ENCODE results near the gene LCMT1. TPM values are rescaled to one million over a fixed set of nuclear protein-coding genes. Genes with fewer than 3 reads are reported as not detected.

Gene LCMT1
- total and polyA plus RNA-seq, 2 experiments from 2014 or later = 45.8 to 79.5 TPM

- Histone ChIP-seq H3K4me3 (no peak overlapping the region), H3K4me1 (ENCODE audit: low read depth) (no peaks in the 10 kb centered on the region), H3K27me3 (no peaks in the 10 kb centered on the region), H3K27ac (no peak overlapping the region), H3K36me3 (no peaks in the 10 kb centered on the region), H3K9me3 (ENCODE audit: low read depth) (no peaks in the 10 kb centered on the region)
- DNase-seq (ENCODE audit: low read depth in 1 of 2, low spot score in 1 of 2) = peak in 1 of 2 donors; percentile 22
- TF ChIP-seq, protein P1, sequence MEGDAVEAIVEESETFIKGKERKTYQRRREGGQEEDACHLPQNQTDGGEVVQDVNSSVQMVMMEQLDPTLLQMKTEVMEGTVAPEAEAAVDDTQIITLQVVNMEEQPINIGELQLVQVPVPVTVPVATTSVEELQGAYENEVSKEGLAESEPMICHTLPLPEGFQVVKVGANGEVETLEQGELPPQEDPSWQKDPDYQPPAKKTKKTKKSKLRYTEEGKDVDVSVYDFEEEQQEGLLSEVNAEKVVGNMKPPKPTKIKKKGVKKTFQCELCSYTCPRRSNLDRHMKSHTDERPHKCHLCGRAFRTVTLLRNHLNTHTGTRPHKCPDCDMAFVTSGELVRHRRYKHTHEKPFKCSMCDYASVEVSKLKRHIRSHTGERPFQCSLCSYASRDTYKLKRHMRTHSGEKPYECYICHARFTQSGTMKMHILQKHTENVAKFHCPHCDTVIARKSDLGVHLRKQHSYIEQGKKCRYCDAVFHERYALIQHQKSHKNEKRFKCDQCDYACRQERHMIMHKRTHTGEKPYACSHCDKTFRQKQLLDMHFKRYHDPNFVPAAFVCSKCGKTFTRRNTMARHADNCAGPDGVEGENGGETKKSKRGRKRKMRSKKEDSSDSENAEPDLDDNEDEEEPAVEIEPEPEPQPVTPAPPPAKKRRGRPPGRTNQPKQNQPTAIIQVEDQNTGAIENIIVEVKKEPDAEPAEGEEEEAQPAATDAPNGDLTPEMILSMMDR (IDR thresholded peaks at IDR 0.05; ENCODE audit: low read depth, low read length) = no peak
Observed at GRCh38 chr16:25148568-25149215, 37.1 kb downstream of the LCMT1 start.

- Histone ChIP-seq H3K9me3 (ENCODE audit: low read depth) (no peaks in the 10 kb centered on the region), H3K4me1 (ENCODE audit: low read depth) (no peaks in the 10 kb centered on the region), H3K27me3 (no peaks in the 10 kb centered on the region), H3K36me3 (peaks cover 2% of the 10 kb centered on the region), H3K4me3 (no peak overlapping the region), H3K27ac (no peak overlapping the region)
- peak in 1 of 2 donors; percentile 34 for DNase-seq (ENCODE audit: low read depth in 1 of 2, low spot score in 1 of 2)
- TF ChIP-seq, protein P1 (IDR thresholded peaks at IDR 0.05; ENCODE audit: low read depth, low read length) = no peak
Observed at GRCh38 chr16:25151996-25152395, 40.5 kb downstream of the LCMT1 start.

DNA sequence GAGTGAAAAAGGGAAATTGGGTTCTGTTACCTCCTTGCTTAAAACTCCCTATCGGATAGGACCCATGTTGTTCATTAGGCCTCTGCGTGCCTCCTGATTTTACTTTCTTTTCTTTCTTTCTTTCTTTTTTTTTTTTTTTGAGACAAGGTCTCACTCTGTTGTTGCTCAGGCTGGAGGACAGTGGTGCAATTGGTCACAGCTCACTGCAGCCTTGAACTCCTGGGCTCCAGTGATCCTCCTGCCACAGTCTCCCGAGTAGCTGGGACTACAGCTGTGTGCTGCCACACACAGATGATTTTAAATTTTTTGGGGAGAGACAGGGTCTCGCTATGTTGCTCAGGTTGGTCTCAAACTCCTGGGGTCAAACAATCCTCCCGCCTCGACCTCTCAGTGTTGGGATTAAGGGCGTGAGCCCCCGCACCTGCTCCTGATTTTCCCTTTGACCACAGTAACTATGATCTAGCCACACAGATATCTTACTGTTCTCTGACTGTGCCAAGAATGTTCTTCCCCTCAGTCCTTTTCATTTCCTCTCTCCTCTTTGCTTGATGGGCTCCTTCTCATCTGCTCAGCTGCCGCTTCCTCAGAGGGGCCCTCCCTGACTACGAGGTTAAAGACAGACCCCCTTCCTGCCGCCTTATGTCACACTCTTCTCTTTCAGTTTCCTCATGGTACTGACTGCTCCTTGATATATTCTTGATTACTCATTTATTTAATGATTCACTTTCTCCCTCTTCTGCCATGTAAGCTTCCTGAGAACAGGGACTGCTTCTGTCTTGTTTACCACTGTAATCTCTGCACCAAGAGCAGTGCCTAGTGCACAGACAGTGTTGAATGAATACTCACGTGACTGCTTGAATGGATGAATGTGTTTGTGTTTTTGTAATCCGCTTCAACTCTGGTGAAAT, 44.3 kb downstream of the LCMT1 start:
- H3K36me3 ChIP-seq = peaks cover 9% of the 10 kb centered on the region

DNA sequence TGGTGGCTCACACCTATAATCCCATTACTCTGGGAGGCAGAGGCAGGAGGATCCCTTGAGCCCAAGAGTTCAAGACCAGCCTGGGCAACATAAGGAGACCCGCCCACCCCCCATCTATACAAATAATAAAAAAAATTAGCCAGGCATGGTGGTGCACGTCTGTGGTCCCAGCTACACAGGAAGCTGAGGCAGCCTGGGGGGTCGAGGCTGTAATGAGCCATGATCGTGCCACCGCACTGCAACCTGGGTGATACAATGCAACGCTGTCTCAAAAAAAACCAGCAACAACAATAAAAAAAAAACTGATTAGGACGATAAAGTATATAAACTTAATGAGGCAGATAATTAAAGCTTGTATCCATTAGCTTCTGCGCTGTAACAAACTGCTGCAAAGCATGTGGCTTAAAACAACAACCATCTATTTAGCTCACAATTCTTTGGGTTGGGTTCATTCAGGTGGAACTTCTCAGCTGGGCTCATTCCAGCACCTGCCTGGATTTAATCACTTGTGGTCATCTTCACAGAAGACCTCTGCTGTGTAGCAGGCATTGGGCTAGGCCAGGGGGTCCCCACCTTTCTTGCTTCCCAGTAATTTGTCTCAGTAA, 45.8 kb downstream of the LCMT1 start:
- H3K36me3 ChIP-seq = peaks cover 15% of the 10 kb centered on the region
- TF ChIP-seq, protein P1 (IDR thresholded peaks at IDR 0.05; ENCODE audit: low read depth, low read length) = no peak
- H3K27me3 ChIP-seq = no peaks in the 10 kb centered on the region
- H3K9me3 ChIP-seq (ENCODE audit: low read depth) = no peaks in the 10 kb centered on the region
- no peaks in the 10 kb centered on the region for H3K4me1 ChIP-seq (ENCODE audit: low read depth)
- H3K4me3 ChIP-seq = no peak overlapping the region
- DNase-seq (ENCODE audit: low read depth in 1 of 2, low spot score in 1 of 2) = no peak
- H3K27ac ChIP-seq = no peak overlapping the region

More for the DNA sequence above, 44.3 kb downstream of the LCMT1 start:
- DNase-seq (ENCODE audit: low read depth in 1 of 2, low spot score in 1 of 2) = peak in 1 of 2 donors; percentile 46
- H3K27me3 ChIP-seq = no peaks in the 10 kb centered on the region
- H3K27ac ChIP-seq = no peak overlapping the region
- H3K9me3 ChIP-seq (ENCODE audit: low read depth) = no peaks in the 10 kb centered on the region
- H3K4me1 ChIP-seq (ENCODE audit: low read depth) = no peaks in the 10 kb centered on the region
- TF ChIP-seq, protein P1 (IDR thresholded peaks at IDR 0.05; ENCODE audit: low read depth, low read length) = no peak
- H3K4me3 ChIP-seq = no peak overlapping the region

DNA sequence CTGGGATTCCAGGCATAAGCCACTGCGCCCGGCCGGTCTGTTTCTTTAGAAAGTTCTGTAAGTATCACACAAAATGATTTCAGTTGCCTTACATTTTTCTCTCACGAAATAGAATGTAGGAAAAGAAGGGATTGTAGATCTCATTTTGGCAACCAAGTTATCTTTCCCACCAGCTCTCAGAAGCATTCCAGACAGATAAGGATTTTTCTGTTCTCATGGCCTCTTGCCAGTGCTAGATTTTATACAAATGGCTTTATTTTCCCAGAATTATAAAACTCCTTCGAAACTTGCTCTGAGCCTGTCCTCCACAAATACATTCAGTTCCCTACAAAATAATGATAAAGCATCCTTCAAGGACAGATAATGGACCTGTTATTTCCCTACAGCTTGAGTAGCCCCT, 46.9 kb downstream of the LCMT1 start:
- Histone ChIP-seq H3K36me3 (peaks cover 20% of the 10 kb centered on the region), H3K27ac (no peak overlapping the region), H3K9me3 (ENCODE audit: low read depth) (no peaks in the 10 kb centered on the region), H3K4me1 (ENCODE audit: low read depth) (no peaks in the 10 kb centered on the region), H3K27me3 (no peaks in the 10 kb centered on the region), H3K4me3 (no peak overlapping the region)
- DNase-seq (ENCODE audit: low read depth in 1 of 2, low spot score in 1 of 2) = peak in 1 of 2 donors; percentile 55
- TF ChIP-seq, protein P1 (IDR thresholded peaks at IDR 0.05; ENCODE audit: low read depth, low read length) = no peak

All from cardiac muscle cell (in vitro differentiated cells and primary cell).